ENCODE data around the gene SORCS3.

Gene SORCS3

DNA sequence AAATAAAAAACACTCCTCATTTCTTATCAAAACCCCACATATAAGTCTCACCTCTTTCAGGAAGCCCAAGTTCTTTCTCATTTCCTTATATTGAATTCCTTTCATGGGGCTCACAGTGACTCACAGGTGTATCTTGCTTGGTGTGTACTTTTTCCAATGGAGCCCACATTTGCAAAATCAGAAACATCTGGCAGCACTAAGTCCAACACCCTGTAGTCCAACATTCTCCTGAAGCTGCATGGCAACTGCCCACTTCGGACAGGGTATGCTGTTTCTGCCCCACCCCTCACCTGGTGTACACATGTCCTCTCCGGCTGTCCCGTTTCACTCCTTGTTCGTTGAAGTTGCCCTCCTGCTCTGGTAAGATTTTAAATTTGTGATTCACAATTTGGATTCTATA is 544.1 kb downstream of the SORCS3 start:
- no peak for DNase-seq (ENCODE audit: low read depth in 2 of 2)

DNA sequence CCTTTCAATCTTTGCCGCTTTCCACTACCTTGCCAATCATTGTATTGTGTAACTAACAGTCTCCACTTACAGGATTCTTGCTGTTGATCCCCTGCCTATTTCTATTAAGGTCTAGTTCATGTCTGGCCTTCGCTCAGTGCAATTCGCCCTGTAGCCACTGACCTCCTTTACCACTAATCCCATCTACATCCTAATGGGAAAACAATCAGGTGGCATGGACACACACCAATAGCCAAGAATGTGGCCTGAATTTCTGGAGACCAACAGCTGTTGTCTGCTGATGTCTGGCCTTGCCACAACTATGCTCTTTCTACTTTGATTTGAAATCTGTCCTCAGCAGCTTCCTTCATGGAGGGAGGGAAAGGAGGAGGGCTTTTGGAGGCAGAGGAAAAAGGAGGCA is 546.2 kb downstream of the SORCS3 start:
- DNase-seq (ENCODE audit: low read depth in 2 of 2), result no peak

DNA sequence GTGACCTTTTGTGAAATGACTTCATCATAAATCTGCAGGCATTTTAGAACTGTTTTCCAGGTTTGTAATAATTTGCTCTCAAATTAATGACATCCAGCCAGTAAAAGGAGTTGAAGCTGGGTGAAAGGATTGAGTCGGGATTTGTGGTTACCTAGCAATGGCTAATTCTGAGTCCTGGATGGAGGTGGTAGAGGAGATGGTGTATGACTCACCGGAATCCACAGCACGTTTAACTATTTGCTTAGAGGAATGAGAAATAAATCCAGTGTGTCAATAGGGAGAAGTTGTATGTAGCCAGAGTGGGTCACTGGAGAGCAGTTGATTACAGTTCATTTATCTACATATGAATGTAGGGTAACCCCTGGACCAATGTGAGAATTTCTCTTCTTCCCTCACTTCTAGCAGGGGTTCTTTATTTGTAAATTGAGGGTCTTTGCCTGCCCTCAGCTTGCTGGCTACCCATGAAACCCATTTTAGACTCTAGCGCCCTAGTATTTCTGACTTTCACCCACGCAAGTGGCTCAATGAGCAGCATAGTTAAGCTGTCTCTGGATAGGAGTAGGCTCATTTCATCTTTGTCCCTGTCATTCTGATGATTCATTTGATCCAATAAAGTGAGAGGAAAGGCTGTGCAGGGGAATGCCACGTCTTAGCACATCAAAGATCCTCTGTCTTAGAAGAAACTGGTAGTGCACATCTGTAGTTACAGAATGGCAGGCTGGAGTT is 547.8 kb downstream of the SORCS3 start:
- no peak for DNase-seq (ENCODE audit: low read depth in 2 of 2)

DNA sequence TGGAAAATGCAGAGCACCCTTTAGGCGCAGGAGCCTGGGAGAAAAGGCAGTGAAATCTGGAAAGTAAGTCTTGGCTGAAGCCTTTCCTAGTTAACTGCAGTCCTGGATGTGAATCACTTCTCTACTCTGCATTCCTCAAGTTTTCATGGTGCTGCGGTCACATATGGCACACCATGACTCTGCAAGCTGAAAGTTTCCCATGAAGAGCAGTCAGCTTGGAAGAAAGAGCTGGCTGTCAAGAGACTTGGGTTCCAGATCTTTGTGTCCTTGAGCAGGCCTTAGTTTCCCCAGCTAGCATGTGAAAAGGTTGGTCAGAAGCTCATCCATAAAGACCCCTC is 548.3 kb downstream of the SORCS3 start:
- no peak for DNase-seq (ENCODE audit: low read depth in 2 of 2)

DNA sequence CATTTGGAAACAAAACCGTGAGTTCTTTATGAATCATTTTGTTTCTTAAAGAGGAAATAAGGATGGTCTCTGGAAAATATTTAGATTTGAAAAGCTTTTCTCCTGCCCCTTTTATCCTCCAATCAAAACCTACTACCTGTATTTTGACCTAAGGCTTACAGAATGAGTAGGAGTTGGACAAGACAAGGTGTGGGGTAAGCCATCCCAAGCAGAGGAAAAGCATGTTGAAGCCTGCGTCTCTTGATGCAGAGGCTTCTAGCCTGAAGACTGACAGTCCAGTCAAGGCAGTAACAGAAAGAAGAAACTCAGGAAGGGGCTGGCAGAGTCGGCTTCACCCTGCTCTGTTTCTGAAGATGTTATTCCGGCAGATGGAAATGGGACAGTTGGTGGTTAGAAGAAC is 551.1 kb downstream of the SORCS3 start:
- DNase-seq (ENCODE audit: low read depth in 2 of 2), result no peak

DNA sequence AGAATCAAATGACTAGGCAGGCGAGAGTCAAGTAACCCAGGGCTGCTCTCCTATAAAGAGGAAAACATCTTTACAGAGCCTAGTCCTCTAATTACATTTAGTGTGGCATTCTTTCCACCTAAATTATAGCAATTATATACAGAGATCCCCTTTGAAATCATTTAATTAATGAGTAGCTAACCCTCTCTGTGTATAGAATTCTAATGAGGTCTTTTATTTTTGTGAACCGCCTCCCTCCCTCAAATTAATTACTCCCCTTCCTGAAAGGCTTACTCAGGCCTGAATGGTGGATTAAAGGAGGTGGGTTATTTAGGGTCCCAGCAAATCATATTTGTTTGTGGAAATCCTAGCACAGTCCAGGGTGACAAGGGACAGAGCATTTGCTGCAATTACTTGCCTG is 551.8 kb downstream of the SORCS3 start:
- no peak for DNase-seq (ENCODE audit: low read depth in 2 of 2)

DNA sequence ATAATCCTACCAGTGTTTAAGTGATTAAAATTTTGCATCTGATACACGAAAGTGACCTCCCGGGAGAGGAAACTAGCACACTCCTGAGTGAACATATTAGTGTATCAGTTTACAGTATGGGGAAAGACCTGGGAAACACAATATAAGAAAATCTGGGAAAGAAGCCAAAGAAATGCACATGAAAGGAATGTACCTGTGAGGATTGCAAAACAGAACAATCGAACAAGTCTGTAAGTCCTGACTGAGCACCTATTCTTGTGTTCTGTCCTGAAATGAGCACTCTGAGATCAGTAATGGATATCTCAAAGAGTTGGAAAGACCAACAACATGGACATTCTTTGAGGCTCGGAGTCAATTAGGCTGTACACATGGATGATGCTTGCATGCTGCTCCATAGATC is 554.7 kb downstream of the SORCS3 start:
- no peak for DNase-seq (ENCODE audit: low read depth in 2 of 2)

DNA sequence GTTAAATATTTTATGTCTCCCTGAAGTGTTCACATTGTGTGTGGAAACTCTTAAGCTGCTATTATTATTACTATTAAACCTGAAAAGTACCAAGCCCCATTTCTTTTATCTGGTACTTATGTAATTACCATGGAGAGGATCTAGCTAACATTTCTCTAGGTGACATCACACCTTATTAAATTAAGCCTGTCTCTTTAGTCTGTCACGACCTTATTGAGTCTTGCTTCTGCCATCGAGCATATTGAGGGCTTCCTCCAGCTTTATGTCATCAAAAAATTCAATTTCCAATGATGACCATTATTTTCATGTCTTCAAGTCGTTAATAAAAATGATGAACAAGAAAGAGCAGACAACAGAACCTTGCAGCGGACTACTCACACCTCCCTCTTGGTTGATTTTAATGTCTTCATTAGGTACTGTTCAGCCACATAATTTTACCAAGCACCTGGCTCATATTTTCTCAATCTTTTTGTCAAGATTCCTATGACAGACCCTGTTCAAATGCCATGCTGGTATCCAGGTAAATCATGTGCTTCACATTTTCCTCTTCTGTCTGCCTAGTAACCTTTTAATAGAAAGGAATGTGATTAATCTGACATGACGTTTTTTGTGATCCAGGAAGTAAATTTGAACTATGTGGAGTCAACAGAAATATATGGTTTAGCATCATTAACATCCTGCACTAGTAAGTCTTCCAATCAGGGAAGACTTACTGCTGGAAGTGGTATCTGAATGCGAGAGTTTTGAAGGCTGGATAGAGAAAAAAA is 556.7 kb downstream of the SORCS3 start:
- DNase-seq (ENCODE audit: low read depth in 2 of 2), result no peak

DNA sequence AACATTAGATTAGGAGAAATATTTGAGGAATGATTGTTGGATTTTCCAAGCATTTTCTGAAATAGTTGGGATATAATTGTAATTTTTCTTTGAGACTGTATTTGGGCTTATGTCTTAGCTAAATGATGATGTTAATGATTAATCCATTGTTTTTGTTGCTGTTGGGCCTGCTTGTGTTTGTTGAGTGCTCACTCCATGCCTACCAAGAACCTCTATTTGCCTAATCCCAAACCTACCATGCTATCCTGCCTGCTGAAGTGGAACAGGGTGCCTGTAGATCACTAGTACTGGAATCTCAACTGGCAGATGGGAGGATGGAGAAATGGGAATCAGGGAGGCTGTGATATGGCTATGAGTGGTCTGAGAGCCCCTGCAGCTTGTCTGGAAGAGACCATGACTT is 565.5 kb downstream of the SORCS3 start:
- DNase-seq (ENCODE audit: low read depth in 2 of 2), result no peak

DNA sequence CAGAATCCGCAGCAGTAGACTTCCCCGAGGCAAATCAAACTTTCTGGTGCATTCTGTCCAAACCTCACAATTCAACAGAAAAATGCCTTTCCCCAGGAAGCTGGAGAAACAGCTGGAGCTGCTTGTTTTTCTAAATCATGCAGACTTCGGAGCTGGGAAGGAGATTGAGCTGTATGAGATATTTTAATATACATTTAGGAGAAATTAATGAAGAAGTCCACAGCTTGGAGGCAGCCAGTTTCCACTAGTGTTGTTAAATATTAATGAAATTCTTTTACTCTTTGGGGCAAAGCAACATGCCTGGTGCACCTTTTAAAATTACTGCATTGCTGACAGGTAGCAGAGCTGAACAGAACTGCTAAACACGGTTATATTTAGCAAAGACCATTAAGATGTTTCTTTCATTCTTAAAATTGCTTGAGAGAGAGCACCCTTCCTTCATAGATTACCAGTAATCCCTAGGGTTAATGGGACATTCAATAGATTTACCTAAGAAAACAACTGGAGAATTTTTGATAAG is 566.4 kb downstream of the SORCS3 start:
- DNase-seq (ENCODE audit: low read depth in 2 of 2), result no peak

DNA sequence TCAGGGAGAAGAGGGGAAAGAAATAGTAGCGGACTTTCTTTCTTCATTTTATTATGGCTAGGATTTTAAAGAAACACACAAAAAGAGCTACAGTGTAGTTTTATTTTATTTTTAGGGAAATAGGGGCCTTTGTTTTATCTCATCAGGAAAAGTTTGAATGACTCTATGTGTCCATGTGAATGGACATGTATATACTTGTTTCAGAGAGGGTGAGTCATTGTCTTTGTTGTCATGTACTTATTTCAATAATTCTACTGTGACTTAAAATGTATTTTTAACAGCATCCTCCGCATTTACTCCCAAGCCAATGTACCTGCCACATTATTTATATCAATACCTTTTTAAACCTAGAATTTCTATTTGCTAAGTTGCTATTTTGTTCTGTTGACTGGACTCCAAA is 569.5 kb downstream of the SORCS3 start:
- DNase-seq (ENCODE audit: low read depth in 2 of 2), result no peak

DNA sequence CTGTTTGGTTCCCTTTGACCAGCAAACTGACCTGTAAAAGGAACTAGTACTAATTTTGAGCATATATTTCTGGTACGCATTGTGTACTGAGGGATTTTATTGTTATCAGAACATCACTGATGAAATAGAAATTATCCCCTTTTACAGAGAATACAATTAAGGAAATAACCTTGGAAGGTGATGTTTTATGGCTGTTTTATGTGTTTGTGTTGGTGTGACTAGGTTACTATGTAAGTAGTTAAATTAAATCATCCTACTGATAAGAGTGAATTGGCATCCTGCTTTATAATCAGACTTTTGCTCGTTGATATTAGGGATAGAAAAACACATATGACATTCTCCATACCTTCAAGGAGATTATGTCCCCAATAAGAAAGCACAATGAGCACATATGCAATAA is 596.6 kb downstream of the SORCS3 start:
- no peak for DNase-seq (ENCODE audit: low read depth in 2 of 2)

DNA sequence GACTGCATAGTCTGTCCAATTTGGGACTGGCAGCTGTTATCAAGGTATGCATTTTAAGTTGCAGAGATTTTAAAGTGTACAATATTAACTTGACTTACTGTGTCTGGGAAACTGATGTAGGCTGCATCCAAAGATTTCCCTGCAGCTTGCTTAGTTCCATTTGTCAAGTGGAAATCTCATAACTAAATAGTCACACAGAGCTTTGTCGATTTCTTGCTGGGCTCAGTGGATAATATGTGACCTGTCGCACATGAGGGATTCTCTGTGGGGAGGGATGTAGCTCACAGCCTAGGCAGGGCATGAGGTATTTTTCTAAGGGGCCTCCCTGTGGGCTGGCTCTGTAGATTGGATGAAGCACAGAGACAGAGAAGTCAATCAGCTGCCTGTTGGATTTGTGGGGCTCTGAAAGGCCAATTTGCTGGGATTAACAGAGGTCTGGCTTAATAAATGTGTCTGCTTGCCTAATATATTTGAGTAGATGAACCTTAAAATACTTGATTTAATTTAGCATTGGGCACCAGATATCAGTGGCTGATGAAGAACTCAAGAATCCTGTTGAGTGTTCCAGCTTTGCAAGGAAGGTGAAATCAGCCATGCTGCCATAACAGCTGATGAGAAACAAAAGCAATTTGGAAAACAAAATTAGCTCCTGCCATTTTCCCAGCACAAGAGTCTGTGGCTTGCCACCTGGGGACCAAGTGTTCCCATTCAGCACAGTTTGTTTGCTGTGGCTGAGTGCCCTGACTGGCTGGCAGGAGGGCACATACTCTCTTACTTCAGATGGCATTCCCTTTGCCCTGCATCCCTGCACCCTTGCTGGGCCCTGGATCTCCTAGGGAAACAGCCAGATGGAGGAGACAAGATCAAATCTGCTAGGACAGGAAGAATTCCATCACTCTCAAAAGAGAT is 598.5 kb downstream of the SORCS3 start:
- DNase-seq (ENCODE audit: low read depth in 2 of 2), result no peak

DNA sequence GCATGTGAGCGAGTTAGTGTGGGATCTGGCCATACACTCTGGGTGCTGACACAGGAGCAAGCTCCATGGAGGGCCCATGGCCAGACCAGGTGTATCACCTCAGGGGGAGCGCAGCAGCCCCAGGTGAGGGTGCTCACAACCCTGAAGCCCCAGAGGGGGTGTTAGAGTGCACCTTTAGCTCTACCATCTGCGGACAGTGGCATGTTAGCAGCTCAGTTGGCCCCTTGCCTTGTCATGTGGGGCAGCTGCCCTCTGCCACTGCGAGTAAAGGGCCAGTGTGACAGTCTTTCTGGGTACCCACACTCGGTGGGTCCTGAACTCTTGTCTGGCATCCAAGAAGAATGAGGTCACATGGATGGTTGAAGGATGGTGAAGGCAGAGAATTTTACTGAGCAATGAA is 600.2 kb downstream of the SORCS3 start:
- no peak for DNase-seq (ENCODE audit: low read depth in 2 of 2)

DNA sequence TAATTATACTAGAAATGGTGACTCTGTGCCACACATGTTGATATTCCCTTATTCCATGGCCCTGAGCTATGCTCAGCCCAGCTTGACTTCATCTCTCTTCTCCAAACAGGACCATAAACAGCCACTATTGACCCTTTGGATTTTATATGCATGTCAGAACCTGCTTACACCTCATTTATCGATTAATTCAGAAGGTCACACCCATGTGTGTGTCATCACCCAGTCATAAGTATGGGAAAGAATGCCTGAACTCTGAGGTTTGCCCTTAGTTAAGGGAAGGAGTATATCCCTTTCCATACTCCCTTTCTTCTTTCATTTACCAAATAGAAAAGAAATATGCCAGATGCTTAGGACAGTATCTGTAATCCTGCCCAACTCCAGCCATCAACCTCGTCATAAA is 602.3 kb downstream of the SORCS3 start:
- no peak for DNase-seq (ENCODE audit: low read depth in 2 of 2)

DNA sequence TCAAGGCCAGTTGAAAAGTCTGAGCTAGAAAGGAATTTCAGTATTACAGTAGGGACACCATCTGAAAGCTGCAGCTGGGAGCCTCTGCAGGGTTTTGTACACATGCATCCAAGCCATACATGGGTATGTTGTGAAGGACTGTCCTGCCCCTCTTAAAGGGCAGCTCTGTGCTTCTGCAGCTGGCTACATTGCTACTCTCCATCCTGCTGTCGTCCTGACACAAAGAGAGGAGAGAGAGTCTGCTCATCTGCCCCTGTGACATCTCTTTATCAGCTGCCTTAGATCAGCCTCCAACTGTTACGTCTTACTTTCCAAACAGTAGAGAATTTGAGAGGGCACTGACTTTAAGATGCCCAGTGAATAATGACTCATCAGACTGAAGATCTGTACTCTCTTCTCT is 602.7 kb downstream of the SORCS3 start:
- no peak for DNase-seq (ENCODE audit: low read depth in 2 of 2)

DNA sequence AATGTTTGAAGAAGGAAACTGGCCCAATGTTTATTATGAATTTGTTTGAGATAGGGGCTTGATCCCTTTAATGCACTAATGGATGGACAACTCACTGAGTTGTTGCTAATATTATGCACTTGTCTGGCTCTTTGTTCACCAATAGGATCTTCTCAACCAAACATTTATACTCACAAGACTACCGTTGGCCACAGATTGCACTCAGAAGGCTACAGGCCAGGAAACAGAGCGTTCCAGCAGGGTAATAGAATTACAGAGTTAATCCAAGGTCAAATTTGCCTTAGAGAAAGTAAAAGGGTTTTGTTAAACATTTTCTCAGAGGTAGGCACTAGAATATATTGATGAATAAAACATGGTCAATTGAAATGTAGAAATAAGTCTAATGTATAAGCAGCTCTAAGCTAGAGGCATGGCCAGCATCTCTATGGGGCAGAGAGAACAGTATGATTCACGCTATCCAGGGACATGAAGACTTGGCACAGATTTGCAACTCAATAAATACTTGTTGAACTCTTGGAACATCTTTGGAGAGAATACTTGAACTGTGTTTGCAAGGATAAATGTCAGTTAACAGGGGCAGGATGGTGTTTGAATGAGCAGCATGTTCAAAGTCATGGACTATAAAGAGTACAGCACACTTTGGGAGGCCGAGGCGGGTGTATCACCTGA is 606.9 kb downstream of the SORCS3 start:
- no peak for DNase-seq (ENCODE audit: low read depth in 2 of 2)

DNA sequence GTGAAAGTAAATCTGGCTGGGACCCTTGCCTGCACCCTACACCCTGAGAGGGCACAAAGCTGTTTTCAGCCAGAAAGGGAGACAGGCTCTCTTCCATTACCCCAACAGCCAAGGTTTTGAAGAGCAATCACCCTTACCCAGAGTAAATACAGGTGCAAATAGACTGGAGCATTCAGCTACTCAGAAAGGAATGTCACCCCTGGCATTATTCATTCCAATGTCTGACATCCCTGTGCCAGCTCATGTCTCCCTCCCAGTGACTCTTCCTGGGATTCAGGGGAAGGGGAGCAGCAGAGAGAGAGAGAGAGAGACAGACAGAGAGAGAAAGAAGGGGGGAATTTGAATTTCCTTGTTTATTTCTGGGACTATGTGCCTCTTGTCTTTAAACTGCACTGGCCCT is 611.8 kb downstream of the SORCS3 start:
- no peak for DNase-seq (ENCODE audit: low read depth in 2 of 2)

DNA sequence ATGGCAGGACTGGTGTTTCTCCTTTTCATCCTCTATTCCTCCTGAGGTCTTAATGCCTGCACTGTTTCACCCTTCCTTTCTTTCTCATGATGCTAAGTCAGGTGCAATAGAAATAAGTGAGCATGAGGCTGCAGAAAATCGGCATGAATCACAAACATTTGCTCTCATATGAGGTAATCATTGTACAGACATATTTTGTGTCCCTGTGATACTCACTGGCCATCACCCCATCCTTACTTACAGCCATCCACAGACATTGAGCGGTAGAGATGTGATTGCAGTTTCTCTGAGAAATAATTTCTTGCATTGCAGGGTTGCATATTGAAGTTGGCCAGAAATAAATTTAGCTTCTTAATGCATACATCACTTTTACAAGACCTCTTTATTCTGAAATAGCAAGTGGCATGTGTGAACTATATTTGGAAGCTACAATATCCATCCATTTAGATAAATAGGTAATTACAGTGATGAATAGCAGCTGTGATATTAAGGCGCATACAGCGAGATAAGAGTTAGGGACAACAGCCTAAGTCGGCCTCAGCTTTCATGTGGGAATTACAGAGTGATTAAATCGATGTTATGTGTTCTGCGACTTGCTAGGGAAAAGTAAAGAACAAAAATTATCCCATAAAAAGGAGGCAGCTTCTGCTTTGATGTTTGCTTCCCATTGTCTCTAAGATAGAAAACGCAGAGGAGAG is 612.6 kb downstream of the SORCS3 start:
- no peak for DNase-seq (ENCODE audit: low read depth in 2 of 2)

DNA sequence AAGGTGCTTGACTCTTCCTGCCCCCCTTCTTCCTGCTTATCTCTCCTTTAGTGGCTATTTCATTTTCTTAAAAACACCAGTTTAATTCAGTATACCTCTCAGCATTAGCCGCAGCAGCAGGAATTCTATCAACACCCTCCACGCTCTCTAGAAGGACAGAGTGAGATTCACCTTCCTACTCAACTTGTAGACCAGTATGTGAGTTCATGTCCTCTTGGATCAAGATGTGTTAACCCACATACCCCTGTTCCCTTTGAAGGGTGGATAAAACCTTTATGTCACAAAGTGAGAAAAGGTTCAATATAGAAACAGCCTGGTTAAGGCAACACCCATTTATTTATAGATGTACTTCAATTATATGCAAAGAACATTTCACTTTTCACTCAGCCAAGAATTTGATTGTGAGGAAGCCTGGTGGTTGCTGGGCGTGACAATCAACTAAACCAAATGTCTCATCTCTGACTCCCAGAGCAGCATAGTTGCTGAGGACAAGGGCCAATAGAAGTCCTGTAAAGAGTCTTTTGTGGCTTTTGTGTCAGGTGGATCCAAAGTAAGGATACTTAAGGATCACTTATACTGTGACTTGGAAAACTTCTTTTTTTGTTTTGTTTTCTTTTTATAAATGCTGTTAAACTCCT is 617.1 kb downstream of the SORCS3 start:
- DNase-seq (ENCODE audit: low read depth in 2 of 2), result no peak

DNA sequence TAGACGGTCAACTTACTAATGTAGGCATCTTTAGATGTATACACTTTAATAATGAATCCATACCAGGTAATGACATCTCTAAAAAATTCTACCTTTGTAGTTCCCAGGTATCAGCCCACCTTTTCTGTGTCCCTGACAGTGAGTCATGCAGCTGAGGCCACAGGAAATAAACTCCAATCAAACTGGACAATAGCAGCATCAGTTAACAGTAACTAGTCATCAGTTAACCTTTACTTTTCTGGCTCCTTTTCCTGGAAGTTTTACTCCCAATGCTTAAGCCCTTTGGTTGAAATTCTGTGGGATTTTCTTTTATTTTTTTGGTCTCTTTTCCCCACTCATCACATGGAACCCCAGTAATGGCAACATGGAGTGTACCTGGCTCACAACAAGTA is 617.6 kb downstream of the SORCS3 start:
- DNase-seq (ENCODE audit: low read depth in 2 of 2), result no peak
